ENCODE results near the gene NARS2. TPM values are rescaled to one million over a fixed set of nuclear protein-coding genes. Genes with fewer than 3 reads are reported as not detected.
"Not testable (repeated sequence)": the region's sequence is repeated elsewhere in the genome, so short reads cannot be mapped to it uniquely, and the experiment has no call there.

Gene NARS2
- total RNA-seq, 1 donor from 2014 or later: 15.6 TPM

GRCh38 chr11:78526497-78527146, 48.0 kb downstream of the NARS2 start:
- H3K9me3 ChIP-seq: no peaks in the 10 kb centered on the region
- no peaks in the 10 kb centered on the region for H3K36me3 ChIP-seq
- ATAC-seq (no peak), DNase-seq (no peak)
- intact Hi-C loops (cut with DNase I): no loop called here
- H3K27ac ChIP-seq: no peak overlapping the region
- H3K4me3 ChIP-seq: no peak overlapping the region
- no peaks in the 10 kb centered on the region for H3K4me1 ChIP-seq
- TF ChIP-seq CTCF (IDR thresholded peaks at IDR 0.05): no peak
- no peaks in the 10 kb centered on the region for H3K27me3 ChIP-seq (ENCODE audit: low read depth)

- no peaks in the 10 kb centered on the region for H3K27me3 ChIP-seq (ENCODE audit: low read depth)
- H3K4me1 ChIP-seq: no peaks in the 10 kb centered on the region
- ATAC-seq (no peak), DNase-seq (no peak)
- TF ChIP-seq CTCF (IDR thresholded peaks at IDR 0.05): no peak
- intact Hi-C loops (cut with DNase I): no loop called here
- H3K36me3 ChIP-seq: no peaks in the 10 kb centered on the region
- no peak overlapping the region for H3K27ac ChIP-seq
- H3K9me3 ChIP-seq: no peaks in the 10 kb centered on the region
- H3K4me3 ChIP-seq: no peak overlapping the region
These were observed 48.9 kb downstream of the NARS2 start for GRCh38 chr11:78525720-78526119.

GRCh38 chr11:78520230-78520629, 54.4 kb downstream of the NARS2 start:
- Histone ChIP-seq H3K36me3 (no peaks in the 10 kb centered on the region), H3K4me3 (no peak overlapping the region), H3K9me3 (no peaks in the 10 kb centered on the region), H3K4me1 (no peaks in the 10 kb centered on the region), H3K27me3 (ENCODE audit: low read depth) (no peaks in the 10 kb centered on the region), H3K27ac (no peak overlapping the region)
- intact Hi-C loops (cut with DNase I): no loop called here
- TF ChIP-seq CTCF (IDR thresholded peaks at IDR 0.05): no peak
- DNase-seq (no peak), ATAC-seq (no peak)

DNA sequence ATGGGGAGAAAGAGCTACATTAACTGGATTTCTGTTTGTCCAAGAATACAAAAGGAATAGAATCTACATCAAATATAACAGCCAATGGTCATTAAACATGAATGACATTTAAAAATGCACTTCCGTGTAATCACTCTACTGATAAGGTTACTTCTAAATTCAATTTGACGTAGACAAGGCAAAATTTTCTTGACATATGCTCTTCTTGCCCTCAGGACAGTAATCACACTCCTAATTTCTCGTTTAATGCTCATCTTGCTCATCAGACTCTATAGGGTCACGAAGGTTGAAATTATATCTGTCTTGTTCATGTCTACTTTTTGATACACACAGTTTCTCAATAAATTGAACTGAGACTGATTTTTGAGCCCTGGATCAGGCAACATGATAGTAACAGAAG, 58.4 kb downstream of the NARS2 start:
- no peak overlapping the region for H3K4me3 ChIP-seq
- no peaks in the 10 kb centered on the region for H3K27me3 ChIP-seq (ENCODE audit: low read depth)
- no peaks in the 10 kb centered on the region for H3K36me3 ChIP-seq
- DNase-seq: no peak
- no peaks in the 10 kb centered on the region for H3K9me3 ChIP-seq
- no peak overlapping the region for H3K27ac ChIP-seq
- ATAC-seq: no peak
- intact Hi-C loops (cut with DNase I): no loop called here
- no peak for TF ChIP-seq CTCF (IDR thresholded peaks at IDR 0.05)
- no peaks in the 10 kb centered on the region for H3K4me1 ChIP-seq

DNA sequence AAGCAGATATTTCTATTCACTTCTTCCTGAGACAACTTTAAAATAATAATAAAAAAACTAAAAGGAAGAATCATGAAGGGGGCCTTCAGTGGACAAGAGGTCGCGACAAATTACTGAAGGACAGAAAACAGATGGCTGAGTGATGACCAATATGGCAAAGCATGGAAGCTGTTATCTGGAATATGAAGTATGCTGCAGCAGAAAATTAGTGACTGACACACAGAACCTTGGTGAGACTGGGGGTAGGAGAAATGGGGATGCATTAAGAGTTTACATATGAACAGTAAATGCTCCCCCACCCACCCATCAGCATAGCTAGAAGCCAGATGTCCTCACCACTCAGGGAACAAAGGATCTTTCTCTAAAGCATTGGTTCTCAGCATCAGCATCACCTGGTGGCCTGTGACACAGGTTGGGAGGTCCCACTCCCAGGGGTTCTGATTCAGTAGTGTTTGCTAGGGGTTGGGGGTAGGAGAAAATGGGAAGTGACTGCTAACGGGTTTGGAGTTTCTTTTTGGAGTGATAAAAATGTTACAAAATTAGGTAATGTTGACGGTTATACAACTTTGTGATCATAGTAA, 59.7 kb downstream of the NARS2 start:
- Histone ChIP-seq H3K36me3 (no peaks in the 10 kb centered on the region), H3K9me3 (peaks cover 8% of the 10 kb centered on the region), H3K4me3 (no peak overlapping the region), H3K27ac (no peak overlapping the region), H3K4me1 (no peaks in the 10 kb centered on the region), H3K27me3 (ENCODE audit: low read depth) (no peaks in the 10 kb centered on the region)
- no peak for TF ChIP-seq CTCF (IDR thresholded peaks at IDR 0.05)
- DNase-seq (no peak), ATAC-seq (no peak)
- intact Hi-C loops (cut with DNase I): no loop called here

- H3K36me3 ChIP-seq; intact Hi-C loops (cut with DNase I); ATAC-seq; DNase-seq; H3K27me3 ChIP-seq (ENCODE audit: low read depth); H3K27ac ChIP-seq; H3K4me1 ChIP-seq; H3K4me3 ChIP-seq: not testable (repeated sequence)
- H3K9me3 ChIP-seq: peaks cover 13% of the 10 kb centered on the region
These were observed 61.6 kb downstream of the NARS2 start for GRCh38 chr11:78513085-78513484.
